Body of pancreas (tissue), 4 donors: ENCODE measurements around the gene BOC. TPM values are rescaled to one million over a fixed set of nuclear protein-coding genes. Genes with fewer than 3 reads are reported as not detected.

Experiments
- ATAC-seq: fragments of 150-250 bp; one replicate; pipeline ENCODE4 v1.9.1; 2016
- DNase-seq, 4 donors: peaks; one replicate each; pipeline ENCODE4 v3.0.0-alpha.2; 2019
- H3K27ac ChIP-seq, 4 donors: fragments of 200-600 bp; sonication (generic); 1 replicate in 3 of 4; 2 replicates in 1 of 4; pipeline versions ENCODE4 v1.5.1 to v1.6.1; 2016 to 2019; ENCODE audit warnings: mild to moderate bottlenecking in 1 of 4, mixed read lengths in 1 of 4, moderate library complexity in 1 of 4
- H3K27me3 ChIP-seq, 2 donors: fragments of 200-600 bp; sonication (generic); one replicate each; pipeline ENCODE4 v1.6.0; 2016; ENCODE audit warnings: mild to moderate bottlenecking in 1 of 2
- H3K36me3 ChIP-seq, 2 donors: fragments of 200-600 bp; sonication (generic); replicated peaks in 1 of 2; 2 replicates each; pipeline ENCODE4 v1.5.1; 2016; ENCODE audit warnings: low read depth in 2 of 2; ENCODE audit not compliant: insufficient read depth in 1 of 2
- H3K4me1 ChIP-seq: fragments of 200-600 bp; sonication (generic); one replicate; pipeline ENCODE4 v1.6.0; 2016
- H3K4me3 ChIP-seq, 2 donors: fragments of 200-600 bp; sonication (generic); 1 replicate in 1 of 2; 2 replicates in 1 of 2; pipeline ENCODE4 v1.5.1; 2016 to 2019
- H3K9me3 ChIP-seq, 3 donors: fragments of 200-600 bp; sonication (generic); 1 replicate in 2 of 3; 2 replicates in 1 of 3; pipeline ENCODE4 v1.5.1; 2016
- POLR2A ChIP-seq, 3 donors: fragments of 450-650 bp; IDR thresholded peaks; one replicate each; pipeline ENCODE4 v1.6.1; 2016; ENCODE audit warnings: antibody characterized with exemption in 3 of 3, mild to moderate bottlenecking in 2 of 3
- WGBS, 2 donors: methylation state at CpG; one replicate each; pipeline ENCODE4 v1.1.5; 2017; 5-methylcytosine and 5-hydroxymethylcytosine counted together
- intact Hi-C: fragments of 100-400 bp; cut with DNase I; formaldehyde crosslinking; loops from one replicate; pipeline ENCODE4 v1.15.1; 2023
- total RNA-seq, 2 donors: library from RNA; depleted of rRNA; stranded (reverse); fragments of >200 nt; gene quantifications; one replicate each; pipeline ENCODE4 v1.1.0, GENCODE V29; 2016
- TF ChIP-seq, protein P1 (sequence below), 7 experiments: fragments of 450-650 bp in 4 of 7; fragments of 200-600 bp in 3 of 7; sonication (generic) in 3 of 7; IDR thresholded peaks; one replicate each; pipeline ENCODE4 v1.5.1; 2016 to 2019; ENCODE audit warnings: antibody characterized with exemption in 7 of 7

The BOC gene
- total RNA-seq, 2 donors from 2014 or later = 22.7 to 29.6 TPM

- Histone ChIP-seq H3K36me3 (no peaks in the 10 kb centered on the region), H3K4me3 (no peak overlapping the region), H3K9me3 (no peaks in the 10 kb centered on the region), H3K27ac (no peak overlapping the region), H3K4me1 (peaks cover 20% of the 10 kb centered on the region), H3K27me3 (no peaks in the 10 kb centered on the region)
- WGBS, 2 donors = 91 to 96% methylated on average over 12 of the region's 12 CpGs
- DNase-seq (no peak), ATAC-seq (no peak)
- intact Hi-C loops = no loop called here
- TF ChIP-seq, protein P1, sequence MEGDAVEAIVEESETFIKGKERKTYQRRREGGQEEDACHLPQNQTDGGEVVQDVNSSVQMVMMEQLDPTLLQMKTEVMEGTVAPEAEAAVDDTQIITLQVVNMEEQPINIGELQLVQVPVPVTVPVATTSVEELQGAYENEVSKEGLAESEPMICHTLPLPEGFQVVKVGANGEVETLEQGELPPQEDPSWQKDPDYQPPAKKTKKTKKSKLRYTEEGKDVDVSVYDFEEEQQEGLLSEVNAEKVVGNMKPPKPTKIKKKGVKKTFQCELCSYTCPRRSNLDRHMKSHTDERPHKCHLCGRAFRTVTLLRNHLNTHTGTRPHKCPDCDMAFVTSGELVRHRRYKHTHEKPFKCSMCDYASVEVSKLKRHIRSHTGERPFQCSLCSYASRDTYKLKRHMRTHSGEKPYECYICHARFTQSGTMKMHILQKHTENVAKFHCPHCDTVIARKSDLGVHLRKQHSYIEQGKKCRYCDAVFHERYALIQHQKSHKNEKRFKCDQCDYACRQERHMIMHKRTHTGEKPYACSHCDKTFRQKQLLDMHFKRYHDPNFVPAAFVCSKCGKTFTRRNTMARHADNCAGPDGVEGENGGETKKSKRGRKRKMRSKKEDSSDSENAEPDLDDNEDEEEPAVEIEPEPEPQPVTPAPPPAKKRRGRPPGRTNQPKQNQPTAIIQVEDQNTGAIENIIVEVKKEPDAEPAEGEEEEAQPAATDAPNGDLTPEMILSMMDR (IDR thresholded peaks at IDR 0.05) = no peak
- TF ChIP-seq POLR2A (IDR thresholded peaks at IDR 0.05) = no peak
Observed at GRCh38 chr3:113283306-113283705, 71.9 kb downstream of the BOC start.

GRCh38 chr3:113284453-113285050 lies 73.2 kb downstream of the BOC start:
- no peaks in the 10 kb centered on the region for H3K36me3 ChIP-seq
- TF ChIP-seq POLR2A (IDR thresholded peaks at IDR 0.05) = no peak
- TF ChIP-seq, protein P1 (IDR thresholded peaks at IDR 0.05) = no peak
- intact Hi-C loops = no loop called here
- 88 to 89% methylated on average over 6 to 12 of the region's 12 CpGs for WGBS, 2 donors
- H3K27me3 ChIP-seq = no peaks in the 10 kb centered on the region
- no peak overlapping the region for H3K4me3 ChIP-seq
- H3K27ac ChIP-seq = no peak overlapping the region
- H3K4me1 ChIP-seq = peaks cover 20% of the 10 kb centered on the region
- no peaks in the 10 kb centered on the region for H3K9me3 ChIP-seq
- no peak for ATAC-seq
- no peak for DNase-seq

GRCh38 chr3:113285226-113285625 lies 73.9 kb downstream of the BOC start:
- DNase-seq (no peak), ATAC-seq (no peak)
- no peaks in the 10 kb centered on the region for H3K9me3 ChIP-seq
- peaks cover 20% of the 10 kb centered on the region for H3K4me1 ChIP-seq
- intact Hi-C loops = no loop called here
- H3K27ac ChIP-seq = no peak overlapping the region
- TF ChIP-seq POLR2A (IDR thresholded peaks at IDR 0.05) = no peak
- TF ChIP-seq, protein P1 (IDR thresholded peaks at IDR 0.05) = no peak
- no peaks in the 10 kb centered on the region for H3K36me3 ChIP-seq
- WGBS, 2 donors = 89 to 100% methylated on average over 2 to 8 of the region's 8 CpGs
- H3K27me3 ChIP-seq = no peaks in the 10 kb centered on the region
- H3K4me3 ChIP-seq = no peak overlapping the region

DNA sequence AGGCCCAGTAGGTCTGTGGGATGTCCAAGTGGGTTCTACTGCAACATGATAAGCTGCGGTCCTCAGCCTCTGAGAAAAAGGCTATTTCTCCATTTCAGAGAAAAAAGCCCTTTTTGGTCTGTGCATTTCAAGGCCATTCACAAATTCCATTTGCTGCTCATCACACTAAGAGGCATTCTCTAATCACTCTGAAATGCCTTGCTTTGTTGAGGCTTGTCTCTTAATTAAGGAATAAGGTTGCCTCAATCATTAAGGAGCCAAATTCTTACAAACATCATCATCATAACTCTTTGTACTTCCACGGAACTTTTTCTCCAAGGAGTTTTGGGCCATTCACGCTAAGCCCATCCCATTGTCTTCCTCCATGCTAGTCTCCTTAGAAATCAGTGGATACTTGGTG lies 74.4 kb downstream of the BOC start:
- intact Hi-C loops = no loop called here

More for the DNA sequence above, 74.4 kb downstream of the BOC start:
- Histone ChIP-seq H3K27ac (no peak overlapping the region), H3K9me3 (no peaks in the 10 kb centered on the region), H3K4me1 (peaks cover 20% of the 10 kb centered on the region), H3K4me3 (no peak overlapping the region), H3K27me3 (no peaks in the 10 kb centered on the region), H3K36me3 (no peaks in the 10 kb centered on the region)
- DNase-seq = no peak
- ATAC-seq = no peak
- 93 to 94% methylated on average over 3 of the region's 3 CpGs for WGBS, 2 donors
- TF ChIP-seq, protein P1 (IDR thresholded peaks at IDR 0.05) = no peak
- TF ChIP-seq POLR2A (IDR thresholded peaks at IDR 0.05) = no peak
